K562 (cell line): Measurements from ENCODE around the gene SLC35A4. TPM values are rescaled to one million over a fixed set of nuclear protein-coding genes. Genes with fewer than 3 reads are reported as not detected.

ENCODE experiments used
- ETV6 ChIP-seq, 3 experiments: fragments of 150-350 bp in 1 of 3; sonication (generic) in 1 of 3; formaldehyde crosslinking in 1 of 3; IDR thresholded peaks; 2 replicates each; pipeline versions ENCODE4 v1.6.1 to v1.8.0; 2014 to 2022; ENCODE audit warnings: borderline replicate concordance in 2 of 3, low read depth in 2 of 3, antibody characterized with exemption in 1 of 3, low read length in 1 of 3, mild to moderate bottlenecking in 1 of 3, missing genetic modification reagents in 1 of 3
- HDAC1 ChIP-seq, 2 experiments: fragments of 450-650 bp; IDR thresholded peaks; 2 replicates each; pipeline ENCODE4 v1.6.1; 2016 to 2017; ENCODE audit warnings: inconsistent platforms in 1 of 2, mild to moderate bottlenecking in 1 of 2, moderate library complexity in 1 of 2
- HLTF ChIP-seq: fragments of 450-650 bp; IDR thresholded peaks from 2 replicates; pipeline ENCODE4 v1.6.1; 2016
- JUND ChIP-seq, 2 experiments: IDR thresholded peaks; 2 replicates in 1 of 2; 3 replicates in 1 of 2; pipeline ENCODE4 v1.6.1; 2011; ENCODE audit warnings: borderline replicate concordance in 2 of 2, low read depth in 2 of 2, low read length in 2 of 2, improper control_type of control experiment in 1 of 2, missing biosample characterization in 1 of 2, missing genetic modification characterization in 1 of 2, missing genetic modification reagents in 1 of 2
- KAT7 ChIP-seq: sonication (generic); formaldehyde crosslinking; IDR thresholded peaks from 2 replicates; pipeline ENCODE4 v1.8.0; 2022; ENCODE audit warnings: missing genetic modification reagents, mild to moderate bottlenecking, borderline replicate concordance
- NCOA2 ChIP-seq, 2 experiments: fragments of 450-650 bp; IDR thresholded peaks; 2 replicates each; pipeline ENCODE4 v1.6.1; 2018; ENCODE audit warnings: mild to moderate bottlenecking in 2 of 2, moderate library complexity in 1 of 2; ENCODE audit not compliant: partially characterized antibody in 2 of 2
- NFRKB ChIP-seq: fragments of 450-650 bp; IDR thresholded peaks from 2 replicates; pipeline ENCODE4 v1.6.1; 2016; ENCODE audit warnings: low read depth
- PHB ChIP-seq: fragments of 250-450 bp; sonication (Bioruptor Pico); IDR thresholded peaks from 2 replicates; pipeline ENCODE4 v1.5.0; 2021
- PHF8 ChIP-seq: fragments of 200-600 bp; sonication (generic); IDR thresholded peaks from 2 replicates; pipeline ENCODE4 v1.6.1; 2012; ENCODE audit warnings: mixed run types, mild to moderate bottlenecking, inconsistent platforms, low read length, moderate library complexity, borderline replicate concordance
- PYGO2 ChIP-seq: fragments of 450-650 bp; IDR thresholded peaks from 2 replicates; pipeline ENCODE4 v1.6.1; 2016; ENCODE audit warnings: mild to moderate bottlenecking, missing genetic modification characterization, moderate library complexity, missing compliant biosample characterization
- RAD51 ChIP-seq: fragments of 450-650 bp; IDR thresholded peaks from 2 replicates; pipeline ENCODE4 v1.7.1; 2016; ENCODE audit warnings: low read depth, mild to moderate bottlenecking, borderline replicate concordance
- RCOR1 ChIP-seq, 2 experiments: IDR thresholded peaks; 2 replicates each; pipeline ENCODE4 v1.6.1; 2012; ENCODE audit warnings: low read depth in 2 of 2, low read length in 2 of 2, borderline replicate concordance in 1 of 2, improper control_type of control experiment in 1 of 2
- SMARCA5 ChIP-seq: fragments of 450-650 bp; IDR thresholded peaks from 2 replicates; pipeline ENCODE4 v1.6.1; 2016
- STAT6 ChIP-seq: sonication (generic); formaldehyde crosslinking; IDR thresholded peaks from 2 replicates; pipeline ENCODE4 v1.8.1; 2023; ENCODE audit warnings: mild to moderate bottlenecking, missing genetic modification reagents
- ZNF175 ChIP-seq: fragments of 200-800 bp; sonication (Bioruptor generic); IDR thresholded peaks from 2 replicates; pipeline ENCODE4 v1.6.1; 2016; ENCODE audit warnings: low read depth, mild to moderate bottlenecking, missing genetic modification characterization, missing compliant biosample characterization
- ZNF239 ChIP-seq: fragments of 250-450 bp; sonication (Bioruptor Pico); IDR thresholded peaks from 2 replicates; pipeline ENCODE4 v1.4.0; 2020; ENCODE audit warnings: mild to moderate bottlenecking
- ZNF282 ChIP-seq: sonication (generic); formaldehyde crosslinking; IDR thresholded peaks from 2 replicates; pipeline ENCODE4 v1.8.1; 2023; ENCODE audit warnings: missing genetic modification reagents
- ZNF311 ChIP-seq: fragments of 250-450 bp; sonication (Bioruptor Pico); IDR thresholded peaks from 2 replicates; pipeline ENCODE4 v1.4.0; 2020; ENCODE audit warnings: mild to moderate bottlenecking, moderate library complexity
- ZNF384 ChIP-seq: IDR thresholded peaks from 2 replicates; pipeline ENCODE4 v1.6.1; 2012; ENCODE audit warnings: low read depth, low read length, improper control_type of control experiment
- ZNF445 ChIP-seq: fragments of 250-450 bp; sonication (Bioruptor Pico); IDR thresholded peaks from 2 replicates; pipeline ENCODE4 v1.4.0; 2020; ENCODE audit warnings: low read depth, mild to moderate bottlenecking, moderate library complexity
- ZZZ3 ChIP-seq: fragments of 450-650 bp; IDR thresholded peaks from 2 replicates; pipeline ENCODE4 v1.6.1; 2016; ENCODE audit warnings: antibody characterized with exemption, mild to moderate bottlenecking, moderate library complexity
- polyA plus RNA-seq, 8 experiments: library from polyadenylated mRNA; depleted of rRNA in 4 of 8; stranded (reverse) in 5 of 8; unstranded in 3 of 8; fragments of >200 nt; fragmentation: Nextera tagmentation in 2 of 8; fragmentation: Illumina TruSeq in 1 of 8; extraction: Ambion mirVana in 2 of 8; extraction: Trizol in 1 of 8; gene quantifications; 2 replicates each; pipeline versions ENCODE4 v1.2.1 to v1.2.3, GENCODE V29; 2011 to 2014; ENCODE audit warnings: inconsistent platforms in 1 of 8, missing spikeins in 1 of 8
- total RNA-seq, 7 experiments: library from RNA; depleted of rRNA in 6 of 7; stranded (reverse); fragments of >200 nt in 6 of 7; fragmentation: Illumina TruSeq in 2 of 7; extraction: Trizol in 2 of 7; gene quantifications; 2 replicates each; pipeline versions ENCODE4 v1.2.1 to v1.2.3, GENCODE V29; 2011 to 2021; ENCODE audit warnings: low replicate concordance in 1 of 7

The SLC35A4 gene
- total and polyA plus RNA-seq, 9 of the 15 experiments (the other 6 are each of a cell fraction or from before 2014, with no cell fraction given): 21.8 to 171 (median 42.5) TPM

GRCh38 chr5:140565024-140565779 lies 574 bp downstream of the SLC35A4 start (continued):
- no peak for TF ChIP-seq ZNF311 (CRISPR knock-in tag)
- TF ChIP-seq PHB: no peak
- TF ChIP-seq PYGO2 (tag): no peak
- TF ChIP-seq NFRKB: 0 out of 2 replicates have a peak, but pooled peaks have one; percentile 85
- no peak for TF ChIP-seq JUND (IDR thresholded peaks at IDR 0.05; ENCODE audit: borderline replicate concordance, low read depth, low read length)
- TF ChIP-seq JUND (tag; IDR thresholded peaks at IDR 0.05; ENCODE audit: borderline replicate concordance, low read depth, low read length): no peak; the same call in 2 of the 3 replicates
- no peak for TF ChIP-seq ZNF384
- TF ChIP-seq ZNF175 (CRISPR knock-in tag): peak; percentile 34; the same call in 1 of the 2 replicates
- no peak for TF ChIP-seq RCOR1 (IDR thresholded peaks at IDR 0.05; ENCODE audit: borderline replicate concordance in 1 of 2, low read depth in 2 of 2, low read length in 2 of 2)
- TF ChIP-seq ZNF282 (CRISPR knock-in tag): no peak
- TF ChIP-seq ETV6 (IDR thresholded peaks at IDR 0.05; ENCODE audit: borderline replicate concordance in 1 of 2, low read depth in 2 of 2, low read length in 1 of 2): no peak
- no peak for TF ChIP-seq ETV6 (CRISPR knock-in tag; IDR thresholded peaks at IDR 0.05; ENCODE audit: borderline replicate concordance)
- no peak for TF ChIP-seq NCOA2 (IDR thresholded peaks at IDR 0.05; ENCODE audit: partially characterized antibody in 2 of 2)
- no peak for TF ChIP-seq PHF8
- no peak; the same call in 1 of the 2 replicates for TF ChIP-seq STAT6 (CRISPR knock-in tag)
- no peak for TF ChIP-seq ZNF445 (CRISPR knock-in tag)
- no peak for TF ChIP-seq KAT7 (CRISPR knock-in tag)
- TF ChIP-seq RAD51: no peak
- TF ChIP-seq ZNF239 (CRISPR knock-in tag): no peak
- TF ChIP-seq ZZZ3: no peak
- no peak for TF ChIP-seq HDAC1 (IDR thresholded peaks at IDR 0.05)
- TF ChIP-seq SMARCA5: 0 out of 2 replicates have a peak, but pooled peaks have one; percentile 20
- no peak for TF ChIP-seq HLTF
